Smooth muscle cell (in vitro differentiated cells): ENCODE data around the gene HOXD4. TPM values are rescaled to one million over a fixed set of nuclear protein-coding genes. Genes with fewer than 3 reads are reported as not detected.

ENCODE experiments used
- microRNA counts: library from miRNA; unstranded; fragments of <30 nt; microRNA quantifications from one replicate; lab custom pipeline; 2016
- microRNA-seq: library from miRNA; unstranded; fragments of <30 nt; microRNA quantifications from one replicate; pipeline ENCODE4, GENCODE V29; 2016; ENCODE audit warnings: borderline number of aligned reads
- polyA plus RNA-seq: library from polyadenylated mRNA; unstranded; fragments of >200 nt; fragmentation: Nextera tagmentation; extraction: Ambion mirVana; gene quantifications from 2 replicates; pipeline ENCODE4 v1.2.1, GENCODE V29; 2016
- small RNA-seq: library from RNA; depleted of rRNA; stranded (forward); fragments of <200 nt; gene quantifications from one replicate; pipeline ENCODE3, GENCODE V24; 2014
- total RNA-seq: library from RNA; depleted of rRNA; stranded (reverse); fragments of >200 nt; gene quantifications from 2 replicates; pipeline ENCODE4 v1.2.3, GENCODE V29; 2014

Gene HOXD4
- total and polyA plus RNA-seq, 2 experiments from 2014 or later: not detected

MicroRNAs encoded within 50 kb of the gene (microRNA counts, 767-probe panel; counts per million panel counts)
- 183 counts per million for microRNA hsa-miR-10b-5p (lab: Ali Mortazavi, UCI)

Small RNA genes lying within 50 kb of the gene (microRNA-seq; reads per million reads assigned to microRNA genes)
- gene MIR10B: 507 reads per million, percentile 74 among the genes with 10 or more reads in this experiment

Small RNA genes lying within 50 kb of the gene (small RNA-seq; reads per million reads assigned to genes)
- 911 reads per million, percentile 100 among the genes with 10 or more reads in this experiment for gene MIR10B

Other genes starting within 250 kb of the HOXD4 start
- 38.5 and 51.4 TPM in 2 replicates for gene LNPK, start 149.3 kb upstream of the HOXD4 start, total RNA-seq
- gene LNPK, start 149.3 kb upstream of the HOXD4 start, polyA plus RNA-seq: 14.4 and 23.4 TPM in 2 replicates
- gene EVX2, start 67.6 kb upstream of the HOXD4 start, total RNA-seq: 0.04 TPM in 1 of 2 replicates, not detected in the other
- not detected in 2 replicates for gene EVX2, start 67.6 kb upstream of the HOXD4 start, polyA plus RNA-seq
- gene HOXD13, start 58.8 kb upstream of the HOXD4 start, total RNA-seq: 0.31 and 1.9 TPM in 2 replicates
- gene HOXD13, start 58.8 kb upstream of the HOXD4 start, polyA plus RNA-seq: 0.45 and 1.9 TPM in 2 replicates
- gene HOXD12, start 51.8 kb upstream of the HOXD4 start, total RNA-seq: 0.54 TPM in 1 of 2 replicates, not detected in the other
- not detected in 2 replicates for gene HOXD12, start 51.8 kb upstream of the HOXD4 start, polyA plus RNA-seq
- gene HOXD11, start 44.3 kb upstream of the HOXD4 start, total RNA-seq: 4.4 and 9.8 TPM in 2 replicates
- 7.9 and 9.0 TPM in 2 replicates for gene HOXD11, start 44.3 kb upstream of the HOXD4 start, polyA plus RNA-seq
- 6.7 and 9.9 TPM in 2 replicates for gene HOXD10, start 34.8 kb upstream of the HOXD4 start, total RNA-seq
- gene HOXD10, start 34.8 kb upstream of the HOXD4 start, polyA plus RNA-seq: 10.6 and 11.4 TPM in 2 replicates
- 0.45 and 0.49 TPM in 2 replicates for gene HOXD9, start 28.8 kb upstream of the HOXD4 start, total RNA-seq
- gene HOXD9, start 28.8 kb upstream of the HOXD4 start, polyA plus RNA-seq: 1.4 and 2.2 TPM in 2 replicates
- 0.13 and 2.0 TPM in 2 replicates for gene HOXD8, start 21.8 kb upstream of the HOXD4 start, total RNA-seq
- not detected in 2 replicates for gene HOXD8, start 21.8 kb upstream of the HOXD4 start, polyA plus RNA-seq
- 0.63 TPM in 1 of 2 replicates, not detected in the other for gene HOXD3, start 5.8 kb downstream of the HOXD4 start, total RNA-seq
- not detected in 2 replicates for gene HOXD3, start 5.8 kb downstream of the HOXD4 start, polyA plus RNA-seq
- not detected in 2 replicates for gene HOXD1, start 37.1 kb downstream of the HOXD4 start, total RNA-seq
- gene HOXD1, start 37.1 kb downstream of the HOXD4 start, polyA plus RNA-seq: not detected in 2 replicates
- 27.7 and 36.2 TPM in 2 replicates for gene MTX2, start 117.9 kb downstream of the HOXD4 start, total RNA-seq
- gene MTX2, start 117.9 kb downstream of the HOXD4 start, polyA plus RNA-seq: 39.2 and 41.3 TPM in 2 replicates